WTC11 (cell line): Measurements from ENCODE around the gene CDH6. TPM values are rescaled to one million over a fixed set of nuclear protein-coding genes. Genes with fewer than 3 reads are reported as not detected.

Experiments
- ATAC-seq: fragments of 200-7000 bp; cut with Tn5 transposase; 2 replicates; pipeline ENCODE4 v1.10.0; 2021; ENCODE audit warnings: mild to moderate bottlenecking, moderate library complexity
- CTCF ChIA-PET: fragments of 300-600 bp; sonication (Branson Sonifier 250); formaldehyde crosslinking; loops from one replicate; lab custom pipeline; 2021; ENCODE audit warnings: antibody characterized with exemption; lab: Charles Lee
- POLR2A ChIA-PET: fragments of 350-600 bp; sonication (Branson Sonifier 250); formaldehyde crosslinking; loops from one replicate; lab custom pipeline; 2021; ENCODE audit warnings: antibody characterized with exemption; lab: Charles Lee
- DNase-seq: peaks from one replicate; pipeline ENCODE4 v3.0.0; 2021; ENCODE audit warnings: low spot score
- H3K27ac Mint-ChIP-seq: 2 replicates; pipeline ENCODE4 v1.8.0; 2021; ENCODE audit warnings: mixed read lengths
- H3K27me3 Mint-ChIP-seq: 2 replicates; pipeline ENCODE4 v1.8.0; 2021; ENCODE audit warnings: low read depth, mild to moderate bottlenecking, moderate library complexity, mixed read lengths
- H3K36me3 Mint-ChIP-seq: 2 replicates; pipeline ENCODE4 v1.8.0; 2021; ENCODE audit warnings: mixed read lengths
- H3K4me1 Mint-ChIP-seq: 2 replicates; pipeline ENCODE4 v1.8.0; 2022; ENCODE audit warnings: mixed read lengths
- H3K4me3 Mint-ChIP-seq: 2 replicates; pipeline ENCODE4 v1.8.0; 2021; ENCODE audit warnings: mild to moderate bottlenecking, moderate library complexity, mixed read lengths
- H3K9me3 Mint-ChIP-seq: 2 replicates; pipeline ENCODE4 v1.8.0; 2021; ENCODE audit warnings: mixed read lengths
- AR ChIP-seq: fragments of 250-450 bp; sonication (Bioruptor Pico); IDR thresholded peaks from 2 replicates; pipeline ENCODE4 v1.9.0; 2021; ENCODE audit warnings: mild to moderate bottlenecking
- ATF1 ChIP-seq: sonication (generic); formaldehyde crosslinking; IDR thresholded peaks from 2 replicates; pipeline ENCODE4 v1.8.1; 2023; ENCODE audit warnings: mild to moderate bottlenecking, moderate library complexity, missing genetic modification reagents
- ELF4 ChIP-seq: sonication (generic); formaldehyde crosslinking; IDR thresholded peaks from 2 replicates; pipeline ENCODE4 v1.8.1; 2022; ENCODE audit warnings: low read depth, mild to moderate bottlenecking, moderate library complexity, missing genetic modification reagents
- EMX1 ChIP-seq: fragments of 250-450 bp; sonication (Bioruptor Pico); IDR thresholded peaks from 2 replicates; pipeline ENCODE4 v1.8.0; 2021; ENCODE audit warnings: mild to moderate bottlenecking
- ERG ChIP-seq: fragments of 250-450 bp; sonication (Bioruptor Pico); IDR thresholded peaks from 2 replicates; pipeline ENCODE4 v1.8.0; 2021; ENCODE audit warnings: mild to moderate bottlenecking
- GABPB1 ChIP-seq: sonication (generic); formaldehyde crosslinking; IDR thresholded peaks from 2 replicates; pipeline ENCODE4 v1.8.1; 2023; ENCODE audit warnings: mild to moderate bottlenecking, missing genetic modification reagents
- IRF1 ChIP-seq: sonication (generic); formaldehyde crosslinking; IDR thresholded peaks from 2 replicates; pipeline ENCODE4 v1.8.0; 2023; ENCODE audit warnings: missing genetic modification reagents
- IRF2 ChIP-seq: sonication (generic); formaldehyde crosslinking; IDR thresholded peaks from 2 replicates; pipeline ENCODE4 v1.8.0; 2022; ENCODE audit warnings: low read depth, missing genetic modification reagents, borderline replicate concordance
- JAZF1 ChIP-seq: fragments of 250-450 bp; sonication (Bioruptor Pico); IDR thresholded peaks from 2 replicates; pipeline ENCODE4 v1.9.0; 2021; ENCODE audit warnings: moderate library complexity, mild to moderate bottlenecking, inconsistent platforms
- MAX ChIP-seq: sonication (generic); formaldehyde crosslinking; IDR thresholded peaks from 2 replicates; pipeline ENCODE4 v1.8.0; 2022; ENCODE audit warnings: mild to moderate bottlenecking, missing genetic modification reagents
- MXD4 ChIP-seq: fragments of 250-450 bp; sonication (Bioruptor Pico); IDR thresholded peaks from 2 replicates; pipeline ENCODE4 v1.8.0; 2021; ENCODE audit warnings: mild to moderate bottlenecking, moderate library complexity, borderline replicate concordance
- NR2C2 ChIP-seq: sonication (generic); formaldehyde crosslinking; IDR thresholded peaks from 2 replicates; pipeline ENCODE4 v1.8.0; 2022; ENCODE audit warnings: mild to moderate bottlenecking, missing genetic modification reagents
- PRRX2 ChIP-seq: fragments of 250-450 bp; sonication (Bioruptor Pico); IDR thresholded peaks from 2 replicates; pipeline ENCODE4 v1.8.0; 2021; ENCODE audit warnings: mild to moderate bottlenecking
- SMAD3 ChIP-seq: sonication (generic); formaldehyde crosslinking; IDR thresholded peaks from 2 replicates; pipeline ENCODE4 v1.8.0; 2022; ENCODE audit warnings: missing genetic modification reagents, mild to moderate bottlenecking, borderline replicate concordance
- SP1 ChIP-seq: sonication (generic); formaldehyde crosslinking; conservative IDR thresholded peaks from 2 replicates; pipeline ENCODE4 v1.8.1; 2022; ENCODE audit warnings: missing genetic modification reagents
- STAT6 ChIP-seq: sonication (generic); formaldehyde crosslinking; conservative IDR thresholded peaks from 2 replicates; pipeline ENCODE4 v1.8.1; 2023; ENCODE audit warnings: mild to moderate bottlenecking, low read depth, missing genetic modification reagents, moderate library complexity
- ZNF423 ChIP-seq: fragments of 250-450 bp; sonication (Bioruptor Pico); IDR thresholded peaks from 2 replicates; pipeline ENCODE4 v2.1.2; 2022; ENCODE audit warnings: mild to moderate bottlenecking, moderate library complexity
- total RNA-seq: library from RNA; stranded (reverse); gene quantifications from 3 replicates; pipeline ENCODE4 v1.2.3, GENCODE V29; 2021

The CDH6 gene
- total RNA-seq, 1 experiment from 2014 or later, result 2.6 TPM

- DNase-seq, result no peak
- POLR2A ChIA-PET, result no interaction called here
Observed at GRCh38 chr5:31250201-31250600, 56.7 kb downstream of the CDH6 start.

More at GRCh38 chr5:31250201-31250600, 56.7 kb downstream of the CDH6 start:
- Mint-ChIP-seq H3K4me1 (no peaks in the 10 kb centered on the region), H3K9me3 (peaks cover 15% of the 10 kb centered on the region), H3K27me3 (no peaks in the 10 kb centered on the region), H3K27ac (no peak overlapping the region), H3K36me3 (peaks cover 8% of the 10 kb centered on the region; the same call in 1 of the 2 replicates), H3K4me3 (no peak overlapping the region)
- TF ChIP-seq JAZF1 (CRISPR knock-in tag), result no peak
- TF ChIP-seq IRF2 (CRISPR knock-in tag), result no peak
- TF ChIP-seq IRF1 (CRISPR knock-in tag), result no peak
- no peak for TF ChIP-seq EMX1 (CRISPR knock-in tag)
- TF ChIP-seq AR (CRISPR knock-in tag), result no peak
- no peak for TF ChIP-seq ELF4 (CRISPR knock-in tag)
- TF ChIP-seq ERG (CRISPR knock-in tag), result no peak
- no peak for TF ChIP-seq STAT6
- no peak for TF ChIP-seq PRRX2 (CRISPR knock-in tag)
- TF ChIP-seq GABPB1 (CRISPR knock-in tag), result no peak
- TF ChIP-seq SMAD3, result no peak
- no peak for TF ChIP-seq SP1
- TF ChIP-seq NR2C2 (CRISPR knock-in tag), result no peak
- TF ChIP-seq MAX, result no peak
- no peak for TF ChIP-seq ATF1 (CRISPR knock-in tag)
- TF ChIP-seq ZNF423 (CRISPR knock-in tag), result no peak
- TF ChIP-seq MXD4 (CRISPR knock-in tag), result no peak
- CTCF ChIA-PET, result interaction anchor here (3.0 kb wide), 1 partner anchor 20 kb away, joined by 16 read pairs; no protein-coding TSS in a partner anchor
- ATAC-seq, result peak; percentile 30; the same call in 1 of the 2 replicates
